CD4-positive, alpha-beta T cell (primary cell): Measurements from ENCODE around the gene ATP8B2. TPM values are rescaled to one million over a fixed set of nuclear protein-coding genes. Genes with fewer than 3 reads are reported as not detected.

ENCODE experiments used
- ATAC-seq: fragments of 200-7000 bp; cut with Tn5 transposase; one replicate; pipeline ENCODE4 v1.10.0; 2022; ENCODE audit warnings: mild to moderate bottlenecking; ENCODE audit not compliant: poor library complexity
- CTCF ChIA-PET: fragments of 350-600 bp; sonication (Branson Sonifier 250); formaldehyde crosslinking; loops from one replicate; lab custom pipeline; 2021; ENCODE audit warnings: antibody characterized with exemption, inconsistent platforms; lab: Charles Lee
- POLR2A ChIA-PET: fragments of 350-600 bp; sonication (Branson Sonifier 250); formaldehyde crosslinking; loops from one replicate; lab custom pipeline; 2021; ENCODE audit warnings: antibody characterized with exemption, inconsistent platforms; lab: Charles Lee
- DNase-seq, 14 experiments: peaks; one replicate each; pipeline ENCODE4 v3.0.0-alpha.2; 2013 to 2020; ENCODE audit warnings: mixed read lengths in 2 of 14
- H3K27ac ChIP-seq, 2 donors: one replicate each; pipeline versions ENCODE4 v1.5.1 to v1.7.0; 2013; ENCODE audit warnings: low read length in 2 of 2, low read depth in 1 of 2, mild to moderate bottlenecking in 1 of 2
- H3K27me3 ChIP-seq, 2 experiments: 1 replicate in 1 of 2; 2 replicates in 1 of 2; pipeline versions ENCODE4 v1.6.1 to v1.7.0; 2013; ENCODE audit warnings: low read length in 2 of 2, control low read depth in 1 of 2, mild to moderate bottlenecking in 1 of 2, moderate library complexity in 1 of 2; ENCODE audit not compliant: insufficient read depth in 2 of 2, control insufficient read depth in 1 of 2
- H3K36me3 ChIP-seq: one replicate; pipeline ENCODE4 v1.6.1; 2013; ENCODE audit warnings: low read length, control low read depth; ENCODE audit not compliant: insufficient read depth
- H3K4me1 ChIP-seq: one replicate; pipeline ENCODE4 v1.6.1; 2013; ENCODE audit warnings: low read length, control low read depth; ENCODE audit not compliant: insufficient read depth
- H3K4me3 ChIP-seq: one replicate; pipeline ENCODE4 v1.5.1; 2013; ENCODE audit warnings: mild to moderate bottlenecking, low read length, moderate library complexity
- H3K9me3 ChIP-seq, 2 experiments: 1 replicate in 1 of 2; 2 replicates in 1 of 2; pipeline versions ENCODE4 v1.6.1 to v1.7.0; 2013; ENCODE audit warnings: low read length in 2 of 2, mild to moderate bottlenecking in 2 of 2, control low read depth in 1 of 2, moderate library complexity in 1 of 2; ENCODE audit not compliant: control insufficient read depth in 1 of 2, insufficient read depth in 1 of 2
- H3K27ac Mint-ChIP-seq: one replicate; pipeline ENCODE4 v1.8.0; 2020; ENCODE audit warnings: mixed read lengths
- H3K27me3 Mint-ChIP-seq: one replicate; pipeline ENCODE4 v1.8.0; 2021; ENCODE audit warnings: mixed read lengths
- H3K36me3 Mint-ChIP-seq: one replicate; pipeline ENCODE4 v1.8.0; 2021; ENCODE audit warnings: low read depth, mixed read lengths
- H3K4me1 Mint-ChIP-seq: one replicate; pipeline ENCODE4 v1.8.0; 2021; ENCODE audit warnings: low read depth, mixed read lengths
- H3K4me3 Mint-ChIP-seq: one replicate; pipeline ENCODE4 v1.8.0; 2020; ENCODE audit warnings: mild to moderate bottlenecking, mixed read lengths
- H3K9me3 Mint-ChIP-seq: one replicate; pipeline ENCODE4 v1.8.0; 2020; ENCODE audit warnings: mixed read lengths
- intact Hi-C, 2 experiments: fragments of 100-400 bp; cut with DNase I in 1 of 2; cut with micrococcal nuclease in 1 of 2; formaldehyde crosslinking; loops; one replicate each; pipeline versions ENCODE4 v1.15.1 to v1.9.0; 2023 to 2025; cut with DNase I, micrococcal nuclease
- total RNA-seq, 174 experiments: library from RNA in 2 of 174; stranded (reverse) in 2 of 174; gene quantifications; one replicate each; pipeline ENCODE4 v1.2.3 and lab custom pipeline; 2021 to 2026
- TF ChIP-seq, protein P1 (sequence below): fragments of 200-600 bp; IDR thresholded peaks from one replicate; pipeline ENCODE4 v1.8.0; 2022; ENCODE audit warnings: antibody characterized with exemption, mild to moderate bottlenecking

ATP8B2 gene
- total RNA-seq, 2 experiments from 2014 or later = 72.7 to 80.7 TPM

DNA sequence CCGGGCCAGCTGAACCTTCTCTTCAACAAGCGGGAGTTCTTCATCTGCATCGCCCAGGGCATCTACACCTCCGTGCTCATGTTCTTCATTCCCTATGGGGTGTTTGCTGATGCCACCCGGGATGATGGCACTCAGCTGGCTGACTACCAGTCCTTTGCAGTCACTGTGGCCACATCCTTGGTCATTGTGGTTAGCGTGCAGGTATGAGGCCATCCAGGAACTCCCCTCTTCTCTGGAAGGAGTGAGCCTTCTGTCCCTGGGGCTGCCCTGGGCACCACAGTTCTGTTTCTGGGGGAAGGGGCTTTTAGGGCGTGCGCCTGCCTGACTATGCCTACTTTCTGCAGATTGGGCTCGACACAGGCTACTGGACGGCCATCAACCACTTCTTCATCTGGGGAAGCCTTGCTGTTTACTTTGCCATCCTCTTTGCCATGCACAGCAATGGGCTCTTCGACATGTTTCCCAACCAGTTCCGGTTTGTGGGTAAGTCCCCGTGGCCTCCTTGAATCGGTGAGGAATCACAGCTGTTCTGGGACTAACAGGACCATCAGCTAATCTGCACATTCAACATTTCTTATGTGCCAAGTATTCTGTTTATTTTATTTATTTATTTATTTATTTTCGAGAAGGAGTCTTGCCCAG, 21.1 kb downstream of the ATP8B2 start:
- TF ChIP-seq, protein P1, sequence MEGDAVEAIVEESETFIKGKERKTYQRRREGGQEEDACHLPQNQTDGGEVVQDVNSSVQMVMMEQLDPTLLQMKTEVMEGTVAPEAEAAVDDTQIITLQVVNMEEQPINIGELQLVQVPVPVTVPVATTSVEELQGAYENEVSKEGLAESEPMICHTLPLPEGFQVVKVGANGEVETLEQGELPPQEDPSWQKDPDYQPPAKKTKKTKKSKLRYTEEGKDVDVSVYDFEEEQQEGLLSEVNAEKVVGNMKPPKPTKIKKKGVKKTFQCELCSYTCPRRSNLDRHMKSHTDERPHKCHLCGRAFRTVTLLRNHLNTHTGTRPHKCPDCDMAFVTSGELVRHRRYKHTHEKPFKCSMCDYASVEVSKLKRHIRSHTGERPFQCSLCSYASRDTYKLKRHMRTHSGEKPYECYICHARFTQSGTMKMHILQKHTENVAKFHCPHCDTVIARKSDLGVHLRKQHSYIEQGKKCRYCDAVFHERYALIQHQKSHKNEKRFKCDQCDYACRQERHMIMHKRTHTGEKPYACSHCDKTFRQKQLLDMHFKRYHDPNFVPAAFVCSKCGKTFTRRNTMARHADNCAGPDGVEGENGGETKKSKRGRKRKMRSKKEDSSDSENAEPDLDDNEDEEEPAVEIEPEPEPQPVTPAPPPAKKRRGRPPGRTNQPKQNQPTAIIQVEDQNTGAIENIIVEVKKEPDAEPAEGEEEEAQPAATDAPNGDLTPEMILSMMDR = no peak
- Mint-ChIP-seq H3K4me3 (peak overlapping the region; percentile 42), H3K36me3 (peaks cover 95% of the 10 kb centered on the region), H3K27me3 (no peaks in the 10 kb centered on the region), H3K27ac (peak overlapping the region; percentile 89), H3K9me3 (no peaks in the 10 kb centered on the region), H3K4me1 (peaks cover 69% of the 10 kb centered on the region)
- Histone ChIP-seq H3K36me3 (peaks cover 89% of the 10 kb centered on the region), H3K4me1 (peaks cover 79% of the 10 kb centered on the region), H3K9me3 (no peaks in the 10 kb centered on the region), H3K27ac (peak overlapping the region in 1 of 2 donors; percentile 23), H3K27me3 (no peaks in the 10 kb centered on the region), H3K4me3 (peak overlapping the region; percentile 62)
- intact Hi-C loops = no loop called here
- ATAC-seq (no peak), DNase-seq (peak in 1 of 14 experiments; percentile 38)
- CTCF ChIA-PET = interaction anchor here (1.6 to 5.2 kb wide), 4 partner anchors 11 to 147 kb away, joined by 3 to 47 read pairs (median 10); no protein-coding TSS in a partner anchor
- POLR2A ChIA-PET = interaction anchor here (4.6 kb wide), 1 partner anchor 12 kb away, joined by 36 read pairs; no protein-coding TSS in a partner anchor

DNA sequence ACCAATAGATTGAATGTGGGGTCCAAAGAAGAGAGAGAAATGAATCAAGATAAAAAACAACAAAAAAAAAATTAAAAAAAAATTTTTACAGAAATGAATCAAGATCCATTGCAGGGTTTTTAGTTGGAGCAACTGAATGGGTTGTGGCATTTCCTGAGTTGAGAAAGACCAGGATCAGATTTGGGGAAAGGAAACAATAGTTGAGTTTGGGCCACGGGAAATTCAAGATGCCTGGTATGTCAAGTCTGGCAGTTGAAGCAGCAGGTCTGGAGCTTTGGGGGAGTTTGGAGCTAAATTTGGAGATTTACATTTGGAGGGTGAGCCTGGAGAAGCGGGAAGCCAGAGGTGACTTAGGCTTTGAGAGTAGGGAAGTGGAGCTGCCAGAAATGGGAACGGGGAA, 22.6 kb downstream of the ATP8B2 start:
- H3K27ac Mint-ChIP-seq = peak overlapping the region; percentile 73
- Histone ChIP-seq H3K27ac (no peak overlapping the region), H3K36me3 (peaks cover 73% of the 10 kb centered on the region), H3K27me3 (no peaks in the 10 kb centered on the region), H3K4me3 (no peak overlapping the region), H3K9me3 (no peaks in the 10 kb centered on the region), H3K4me1 (peaks cover 78% of the 10 kb centered on the region)
- ChIA-PET POLR2A (interaction anchor here (1.0 kb wide), 1 partner anchor 13 kb away, joined by 4 read pairs; no protein-coding TSS in a partner anchor), CTCF (interaction anchor here (5.2 kb wide), 1 partner anchor 13 kb away, joined by 47 read pairs; no protein-coding TSS in a partner anchor)
- no peak overlapping the region for H3K4me3 Mint-ChIP-seq
- no peaks in the 10 kb centered on the region for H3K9me3 Mint-ChIP-seq
- ATAC-seq (no peak), DNase-seq (no peak)
- peaks cover 66% of the 10 kb centered on the region for H3K4me1 Mint-ChIP-seq
- no peaks in the 10 kb centered on the region for H3K27me3 Mint-ChIP-seq
- TF ChIP-seq, protein P1 = no peak
- intact Hi-C loops = no loop called here
- H3K36me3 Mint-ChIP-seq = peaks cover 88% of the 10 kb centered on the region

DNA sequence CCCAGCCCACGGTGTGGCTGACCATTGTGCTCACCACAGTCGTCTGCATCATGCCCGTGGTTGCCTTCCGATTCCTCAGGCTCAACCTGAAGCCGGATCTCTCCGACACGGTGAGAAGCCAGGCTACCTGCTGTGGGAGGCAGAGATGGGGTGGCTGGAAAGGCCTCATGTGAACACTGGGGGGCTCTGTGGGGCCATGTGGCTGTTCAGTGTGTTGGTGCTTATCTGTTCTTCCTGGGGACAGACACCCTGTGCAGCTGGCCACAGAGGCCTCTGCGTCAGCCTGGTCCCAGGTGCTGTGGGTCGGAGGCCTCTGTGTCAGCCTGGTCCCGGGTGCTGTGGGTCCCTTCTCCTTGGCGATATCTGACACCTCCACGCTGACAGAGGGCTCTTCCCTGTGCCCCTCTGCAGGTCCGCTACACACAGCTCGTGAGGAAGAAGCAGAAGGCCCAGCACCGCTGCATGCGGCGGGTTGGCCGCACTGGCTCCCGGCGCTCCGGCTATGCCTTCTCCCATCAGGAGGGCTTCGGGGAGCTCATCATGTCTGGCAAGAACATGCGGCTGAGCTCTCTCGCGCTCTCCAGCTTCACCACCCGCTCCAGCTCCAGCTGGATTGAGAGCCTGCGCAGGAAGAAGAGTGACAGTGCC, 23.2 kb downstream of the ATP8B2 start:
- Histone ChIP-seq H3K9me3 (no peaks in the 10 kb centered on the region), H3K36me3 (peaks cover 70% of the 10 kb centered on the region), H3K4me1 (peaks cover 78% of the 10 kb centered on the region), H3K27me3 (no peaks in the 10 kb centered on the region), H3K4me3 (no peak overlapping the region), H3K27ac (no peak overlapping the region)
- H3K27ac Mint-ChIP-seq = peak overlapping the region; percentile 73
- no peak for DNase-seq
- no peaks in the 10 kb centered on the region for H3K27me3 Mint-ChIP-seq
- TF ChIP-seq, protein P1 = no peak
- no peak overlapping the region for H3K4me3 Mint-ChIP-seq
- ChIA-PET POLR2A (interaction anchor here (0.5 kb wide), 1 partner anchor 9 kb away, joined by 3 read pairs; no protein-coding TSS in a partner anchor), CTCF (no interaction called here)
- H3K4me1 Mint-ChIP-seq = peaks cover 66% of the 10 kb centered on the region
- intact Hi-C loops = no loop called here
- no peaks in the 10 kb centered on the region for H3K9me3 Mint-ChIP-seq
- H3K36me3 Mint-ChIP-seq = peaks cover 82% of the 10 kb centered on the region
- ATAC-seq = no peak
